Endothelial cell of hepatic sinusoid (primary cell): ENCODE data around the gene SLC7A1.

Experiments used
- in situ Hi-C: cut with HindIII; loops from 2 replicates; pipeline ENCODE4 v1.10.0; 2017; ENCODE audit warnings: low sequenced_read_pairs

SLC7A1 gene

DNA sequence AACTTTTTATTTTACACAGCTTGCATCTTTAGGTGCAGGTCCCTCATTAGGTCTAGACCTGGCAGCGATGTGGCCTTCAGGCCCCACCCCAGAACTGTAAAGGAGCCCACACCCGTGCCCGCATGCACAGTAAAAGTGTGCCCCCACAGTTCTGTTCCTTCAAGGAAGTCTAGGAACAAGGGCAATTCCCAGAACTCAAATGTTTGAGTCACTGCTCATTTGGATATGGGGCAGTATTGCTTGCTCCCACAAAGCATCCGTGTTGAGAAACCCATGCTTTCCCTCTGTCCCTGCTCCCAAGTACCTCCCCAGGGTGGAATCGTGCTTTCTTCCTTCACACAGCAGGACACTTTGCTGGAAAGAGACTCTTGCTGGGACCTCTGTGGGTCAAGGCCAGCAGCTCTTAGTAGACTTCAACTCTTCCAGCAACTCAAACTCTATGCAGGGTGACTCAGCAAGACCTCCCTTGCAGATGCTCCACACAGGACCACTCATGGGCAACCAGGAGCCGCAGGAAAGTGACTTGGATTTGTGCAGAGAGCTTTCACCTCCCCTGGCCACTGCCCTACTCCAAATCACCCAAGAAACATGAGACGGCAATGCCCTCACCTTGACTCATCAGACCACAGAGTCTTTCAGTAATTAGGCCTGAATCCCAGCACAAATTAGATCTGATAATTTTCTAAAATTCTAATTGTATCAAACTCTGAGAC lies 12.3 kb downstream of the SLC7A1 start:
- in situ Hi-C loops = no loop called here

DNA sequence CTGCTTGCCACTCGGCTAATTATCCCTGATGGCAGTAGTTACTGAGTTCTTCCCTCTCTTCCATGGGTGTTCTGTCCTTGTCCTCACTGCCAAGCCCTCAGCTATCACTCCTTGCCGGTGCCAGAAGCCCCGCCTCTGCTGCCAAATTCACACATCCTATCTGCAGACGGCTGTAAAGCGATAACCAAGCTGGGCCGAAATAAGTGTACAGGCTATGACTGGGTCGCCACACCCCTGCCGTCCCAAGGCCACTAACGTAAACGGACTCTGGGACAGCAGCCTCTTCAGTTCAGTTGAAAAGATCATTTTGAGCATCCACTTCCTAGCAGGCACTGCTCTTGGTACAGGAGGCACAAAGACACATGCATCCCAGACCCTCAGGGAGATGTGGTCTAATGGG lies 13.3 kb downstream of the SLC7A1 start:
- in situ Hi-C loops = no loop called here

DNA sequence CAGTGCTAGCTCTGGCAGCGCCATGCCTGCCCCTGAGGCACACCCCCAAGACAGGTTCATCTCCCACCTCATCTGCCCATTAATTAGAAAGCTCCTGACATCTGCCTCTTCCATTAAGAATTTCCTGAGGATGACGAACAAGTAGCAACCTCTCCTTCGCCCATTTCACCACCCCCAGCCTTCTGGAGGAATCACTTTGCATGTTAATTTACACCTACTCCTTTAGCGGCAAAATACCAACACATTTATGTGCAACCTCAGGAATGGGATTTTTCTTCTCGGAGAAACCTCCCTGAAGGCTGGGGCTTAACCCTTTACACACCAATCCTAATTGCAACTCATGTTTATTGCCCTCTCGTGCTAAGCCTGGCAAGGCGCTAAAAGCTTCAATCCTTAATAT lies 13.8 kb downstream of the SLC7A1 start:
- in situ Hi-C loops = no loop called here

DNA sequence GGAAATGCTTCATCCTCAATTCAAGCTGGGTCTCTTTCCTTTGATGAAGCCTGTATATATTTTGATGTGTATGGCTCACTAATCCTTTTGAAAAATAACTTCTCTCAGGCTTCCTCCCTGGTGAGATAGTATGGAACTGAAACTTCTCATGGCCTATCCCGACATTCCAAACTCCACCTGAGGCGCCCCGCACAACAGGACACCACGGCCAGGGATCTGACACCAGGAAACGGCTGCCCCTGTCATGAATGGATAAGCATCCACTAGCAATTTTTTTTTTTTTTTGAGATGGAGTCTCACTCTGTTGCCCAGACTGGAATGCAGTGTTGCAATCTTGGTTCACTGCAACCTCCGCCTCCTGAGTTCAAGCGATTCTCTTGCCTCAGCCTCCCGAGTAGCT lies 16.4 kb downstream of the SLC7A1 start:
- in situ Hi-C loops = no loop called here

GRCh38 chr13:29578300-29579085 lies 17.0 kb downstream of the SLC7A1 start:
- in situ Hi-C loops = no loop called here

- in situ Hi-C loops = no loop called here
Measured at GRCh38 chr13:29577136-29578051, 18.1 kb downstream of the SLC7A1 start.

DNA sequence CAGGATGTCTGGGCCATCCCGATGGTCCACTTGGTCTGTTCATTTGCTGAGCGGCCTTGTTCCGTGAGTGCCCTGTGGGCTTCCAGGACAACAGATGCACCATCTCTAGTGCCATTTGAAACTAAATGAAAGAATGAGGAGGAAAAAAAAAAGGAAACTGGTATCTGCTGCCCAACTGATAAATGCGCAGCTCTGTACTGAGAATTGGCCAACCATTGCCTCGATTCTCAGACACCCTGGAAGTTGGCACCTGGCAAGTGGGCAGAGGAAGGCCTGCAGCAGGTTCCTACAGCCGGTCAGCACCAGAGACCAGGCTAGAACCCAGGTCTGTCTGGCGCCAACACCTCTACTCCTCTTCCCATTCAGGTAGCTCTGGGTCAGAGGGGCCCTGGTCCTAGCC lies 18.9 kb downstream of the SLC7A1 start:
- in situ Hi-C loops = no loop called here

DNA sequence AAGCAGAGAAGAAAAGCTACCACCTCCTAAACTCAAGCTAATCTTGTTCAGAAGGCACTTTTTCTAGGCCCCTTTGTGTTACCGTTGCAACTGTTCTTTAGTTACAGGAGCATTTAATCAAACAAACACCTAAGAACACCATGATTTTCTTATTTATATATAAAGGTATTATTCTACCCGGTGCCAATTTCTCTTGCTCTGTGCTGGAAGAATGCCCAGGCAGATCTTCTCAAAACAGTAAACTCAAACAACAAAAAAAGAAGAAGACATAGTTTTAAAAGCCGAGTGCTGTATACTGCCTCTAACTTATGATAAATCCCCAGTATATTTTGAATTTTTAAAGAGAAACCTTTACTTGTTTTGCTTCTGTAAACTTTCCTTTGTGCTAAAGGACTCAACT lies 20.4 kb downstream of the SLC7A1 start:
- in situ Hi-C loops = no loop called here

DNA sequence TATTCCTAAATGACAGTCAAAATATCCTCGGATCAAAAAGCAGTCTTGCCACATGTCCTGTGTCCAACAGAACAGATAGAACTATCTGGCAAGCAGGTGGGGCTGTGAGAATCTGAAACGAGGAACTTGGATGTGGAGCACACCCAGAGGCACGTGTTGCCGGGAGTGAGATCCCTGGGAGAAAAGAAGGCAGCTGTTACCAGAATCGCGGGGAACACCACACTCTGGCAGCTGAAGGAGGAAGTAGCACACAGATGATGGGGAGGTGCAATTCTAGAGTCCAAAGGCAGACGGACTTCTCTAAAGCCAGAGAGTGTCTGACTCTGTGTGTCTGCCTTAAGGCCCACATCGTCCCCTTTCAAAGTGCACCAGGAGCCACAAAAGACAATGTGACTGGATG lies 22.3 kb downstream of the SLC7A1 start:
- in situ Hi-C loops = no loop called here

GRCh38 chr13:29572575-29572974 lies 22.9 kb downstream of the SLC7A1 start:
- in situ Hi-C loops = no loop called here

DNA sequence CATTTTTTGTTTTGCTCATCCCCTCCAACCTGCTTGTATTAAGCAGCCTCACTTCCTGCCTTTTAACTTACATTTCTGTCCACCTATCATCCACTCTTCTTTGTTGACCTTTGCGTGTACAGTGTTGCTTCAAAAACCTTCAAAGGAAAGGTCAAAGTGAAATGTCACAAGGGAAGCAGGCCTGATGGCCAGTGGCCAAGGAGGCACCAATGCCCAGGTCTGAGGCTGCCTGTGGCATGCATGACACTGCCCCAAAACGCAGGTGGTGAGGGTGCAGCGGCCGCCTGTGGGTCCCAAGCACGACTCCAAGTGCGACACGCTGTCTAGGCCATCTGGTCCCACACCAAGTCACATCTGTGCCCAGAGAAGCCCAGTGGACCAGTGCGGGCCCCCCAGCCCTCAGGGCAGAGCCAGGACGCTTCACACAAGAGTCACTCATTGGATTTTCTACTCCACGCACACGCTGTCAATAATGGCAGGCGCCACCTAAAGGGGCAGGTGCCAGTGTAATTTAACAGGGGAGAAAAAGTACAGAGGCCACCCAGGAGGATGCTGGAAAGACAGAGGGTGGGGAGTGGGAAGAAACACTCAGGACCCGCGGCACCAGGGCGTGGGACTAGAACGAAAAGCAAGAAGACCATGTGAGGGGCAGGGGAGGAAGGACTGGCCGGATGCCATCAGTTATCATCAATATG lies 23.5 kb downstream of the SLC7A1 start:
- in situ Hi-C loops = no loop called here

DNA sequence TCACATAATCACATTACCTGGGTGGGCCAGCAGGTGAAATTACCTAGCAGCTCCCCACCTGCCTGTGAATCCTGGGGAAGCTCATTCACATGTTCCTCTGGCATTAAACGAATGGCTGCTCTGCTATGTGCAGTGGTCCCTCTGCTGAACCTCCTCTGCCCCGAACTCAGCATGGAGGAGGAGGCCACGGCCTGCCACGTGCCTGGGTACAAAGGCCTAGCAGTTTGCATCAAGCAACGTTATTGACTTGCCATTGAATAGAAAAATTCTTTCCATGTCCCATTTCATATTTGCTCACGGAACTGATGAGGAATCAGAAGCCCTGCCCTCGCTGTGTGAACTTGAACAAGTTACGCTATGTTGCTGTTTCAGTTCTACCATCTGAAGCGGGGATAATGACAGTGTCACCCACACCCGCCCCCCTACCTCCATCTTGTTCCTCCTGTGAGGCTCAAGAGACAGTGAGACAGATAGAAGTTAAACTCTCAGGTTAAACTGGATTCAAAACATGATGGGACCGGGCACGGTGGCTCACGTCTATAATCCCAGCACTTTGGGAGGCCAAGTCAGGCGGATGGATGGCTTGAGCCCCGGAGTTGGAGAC lies 25.3 kb downstream of the SLC7A1 start:
- in situ Hi-C loops = no loop called here

DNA sequence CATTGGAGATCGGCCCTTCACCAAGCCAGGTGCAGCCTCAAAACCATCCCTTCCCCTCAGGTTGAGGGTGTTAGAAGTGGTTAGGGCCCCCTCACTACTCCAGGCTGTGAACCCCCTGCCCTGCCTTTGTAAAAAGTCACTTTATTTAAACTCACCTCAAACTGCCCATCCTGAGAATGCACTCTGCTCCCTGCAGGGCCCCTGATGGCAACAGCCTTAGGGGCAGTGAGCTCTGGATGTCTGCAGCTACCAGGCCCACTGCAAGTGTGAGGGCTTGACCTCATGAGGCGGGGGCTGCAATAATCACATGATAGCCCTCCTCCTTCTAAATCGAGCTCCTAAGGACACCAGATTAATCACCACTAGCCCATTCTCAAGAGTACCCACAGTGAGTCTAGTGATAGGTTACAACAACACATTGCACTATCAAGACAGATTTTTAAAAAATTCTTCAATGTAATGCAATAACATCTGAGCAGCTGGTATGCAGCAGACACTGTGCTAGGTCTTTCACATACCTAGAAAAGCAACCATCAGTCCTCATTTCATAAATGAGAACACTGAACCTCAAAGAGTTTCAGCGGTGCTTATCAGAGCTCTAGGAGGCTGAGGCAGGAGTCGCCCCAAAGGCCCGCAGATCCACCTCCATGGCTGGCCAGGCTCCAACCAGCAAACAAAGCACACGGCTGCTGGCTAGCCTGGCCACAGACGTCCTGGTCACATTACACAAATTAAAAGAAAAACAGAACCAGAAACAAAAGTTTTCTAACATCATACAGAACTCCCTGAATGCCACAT lies 26.0 kb downstream of the SLC7A1 start:
- in situ Hi-C loops = loop anchor here (5.0 kb wide), 1 partner anchor 43 kb away; no protein-coding TSS in a partner anchor

DNA sequence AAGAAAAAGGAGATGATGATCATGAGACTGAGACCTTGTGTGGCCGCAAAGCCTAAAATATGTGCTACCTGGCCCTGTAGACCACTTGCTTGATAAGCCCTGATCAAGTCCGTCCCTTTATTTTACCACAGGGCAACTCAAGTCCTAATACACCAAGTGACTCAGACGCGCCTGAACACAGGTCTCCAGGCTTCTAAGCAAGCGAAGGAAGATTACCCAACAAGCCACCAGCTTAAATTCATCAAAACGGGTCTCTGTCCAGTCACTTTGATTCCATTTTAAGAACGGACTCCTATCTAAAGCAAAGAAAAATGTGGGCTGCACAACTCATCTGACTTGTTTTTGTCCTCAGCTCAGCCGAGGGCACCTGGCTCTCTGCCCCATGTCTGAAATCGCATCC lies 26.8 kb downstream of the SLC7A1 start:
- in situ Hi-C loops = loop anchor here (5.0 kb wide), 1 partner anchor 44 kb away; no protein-coding TSS in a partner anchor

GRCh38 chr13:29567411-29567810 lies 28.1 kb downstream of the SLC7A1 start:
- in situ Hi-C loops = loop anchor here (5.0 kb wide), 1 partner anchor 45 kb away; no protein-coding TSS in a partner anchor

GRCh38 chr13:29566206-29566605 lies 29.3 kb downstream of the SLC7A1 start:
- in situ Hi-C loops = loop anchor here (5.0 kb wide), 1 partner anchor 46 kb away; no protein-coding TSS in a partner anchor

- in situ Hi-C loops = loop anchor here (5.0 kb wide), 1 partner anchor 47 kb away; no protein-coding TSS in a partner anchor
Measured at GRCh38 chr13:29564818-29565217, 30.7 kb downstream of the SLC7A1 start.

GRCh38 chr13:29564373-29564772 lies 31.1 kb downstream of the SLC7A1 start:
- in situ Hi-C loops = no loop called here

DNA sequence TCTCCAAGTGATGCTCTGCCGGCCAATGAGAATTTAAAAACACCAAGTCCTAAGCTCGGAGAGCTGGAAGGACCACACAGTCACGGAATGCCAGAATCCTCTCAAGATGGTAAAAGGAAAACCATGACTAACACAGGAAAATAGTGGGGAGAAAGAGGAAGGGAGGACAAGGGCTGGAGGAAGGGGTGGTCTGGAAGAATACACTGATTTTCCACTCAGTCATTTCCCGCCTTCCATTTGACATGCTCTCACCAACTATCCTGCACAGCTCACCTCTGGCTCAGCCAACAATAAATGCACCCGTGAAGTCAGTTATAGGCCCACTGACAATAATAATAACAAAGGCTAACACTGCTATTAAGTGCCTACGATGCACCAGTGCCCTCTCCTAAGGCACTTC lies 31.5 kb downstream of the SLC7A1 start:
- in situ Hi-C loops = no loop called here
